ENCODE results near the gene EPHB3.

Gene EPHB3

GRCh38 chr3:184597829-184598573, 36.4 kb downstream of the EPHB3 start:
- H3K9me3 ChIP-seq (ENCODE audit: control insufficient read depth, low read depth, low read length), result no peaks in the 10 kb centered on the region
- H3K9ac ChIP-seq (ENCODE audit: low read length), result no peak overlapping the region
- no peak overlapping the region for H3K27ac ChIP-seq (ENCODE audit: low read length)
- no peak overlapping the region for H3K4me3 ChIP-seq (ENCODE audit: low read length)
- H3K4me1 ChIP-seq (ENCODE audit: control insufficient read depth, low read depth, low read length), result peaks cover 23% of the 10 kb centered on the region
- peaks cover 47% of the 10 kb centered on the region for H3K27me3 ChIP-seq (ENCODE audit: control insufficient read depth, insufficient read depth, low read length)
- no peaks in the 10 kb centered on the region for H3K36me3 ChIP-seq (ENCODE audit: control insufficient read depth, low read depth, low read length)

GRCh38 chr3:184598574-184598927, 37.0 kb downstream of the EPHB3 start:
- no peak overlapping the region for H3K27ac ChIP-seq (ENCODE audit: low read length)
- peaks cover 52% of the 10 kb centered on the region for H3K27me3 ChIP-seq (ENCODE audit: control insufficient read depth, insufficient read depth, low read length)
- no peaks in the 10 kb centered on the region for H3K36me3 ChIP-seq (ENCODE audit: control insufficient read depth, low read depth, low read length)
- H3K4me3 ChIP-seq (ENCODE audit: low read length), result no peak overlapping the region
- no peaks in the 10 kb centered on the region for H3K9me3 ChIP-seq (ENCODE audit: control insufficient read depth, low read depth, low read length)
- H3K4me1 ChIP-seq (ENCODE audit: control insufficient read depth, low read depth, low read length), result peaks cover 28% of the 10 kb centered on the region
- no peak overlapping the region for H3K9ac ChIP-seq (ENCODE audit: low read length)

GRCh38 chr3:184599143-184599542, 37.6 kb downstream of the EPHB3 start:
- Histone ChIP-seq H3K36me3 (ENCODE audit: control insufficient read depth, low read depth, low read length) (no peaks in the 10 kb centered on the region), H3K4me3 (ENCODE audit: low read length) (no peak overlapping the region), H3K27ac (ENCODE audit: low read length) (no peak overlapping the region), H3K4me1 (ENCODE audit: control insufficient read depth, low read depth, low read length) (peaks cover 31% of the 10 kb centered on the region), H3K9me3 (ENCODE audit: control insufficient read depth, low read depth, low read length) (no peaks in the 10 kb centered on the region), H3K27me3 (ENCODE audit: control insufficient read depth, insufficient read depth, low read length) (peaks cover 52% of the 10 kb centered on the region), H3K9ac (ENCODE audit: low read length) (no peak overlapping the region)

GRCh38 chr3:184600685-184601377, 39.2 kb downstream of the EPHB3 start:
- Histone ChIP-seq H3K36me3 (ENCODE audit: control insufficient read depth, low read depth, low read length) (no peaks in the 10 kb centered on the region), H3K4me3 (ENCODE audit: low read length) (peak overlapping the region; percentile 43), H3K4me1 (ENCODE audit: control insufficient read depth, low read depth, low read length) (peaks cover 25% of the 10 kb centered on the region), H3K27me3 (ENCODE audit: control insufficient read depth, insufficient read depth, low read length) (peaks cover 69% of the 10 kb centered on the region), H3K27ac (ENCODE audit: low read length) (no peak overlapping the region), H3K9ac (ENCODE audit: low read length) (no peak overlapping the region), H3K9me3 (ENCODE audit: control insufficient read depth, low read depth, low read length) (no peaks in the 10 kb centered on the region)

GRCh38 chr3:184601576-184602371, 40.2 kb downstream of the EPHB3 start:
- Histone ChIP-seq H3K4me1 (ENCODE audit: control insufficient read depth, low read depth, low read length) (peaks cover 22% of the 10 kb centered on the region), H3K36me3 (ENCODE audit: control insufficient read depth, low read depth, low read length) (no peaks in the 10 kb centered on the region), H3K4me3 (ENCODE audit: low read length) (peak overlapping the region; percentile 43), H3K9me3 (ENCODE audit: control insufficient read depth, low read depth, low read length) (no peaks in the 10 kb centered on the region), H3K27me3 (ENCODE audit: control insufficient read depth, insufficient read depth, low read length) (peaks cover 78% of the 10 kb centered on the region), H3K9ac (ENCODE audit: low read length) (no peak overlapping the region), H3K27ac (ENCODE audit: low read length) (no peak overlapping the region)

GRCh38 chr3:184602372-184603150, 41.0 kb downstream of the EPHB3 start:
- peaks cover 84% of the 10 kb centered on the region for H3K27me3 ChIP-seq (ENCODE audit: control insufficient read depth, insufficient read depth, low read length)
- H3K4me3 ChIP-seq (ENCODE audit: low read length), result peak overlapping the region; percentile 42
- H3K27ac ChIP-seq (ENCODE audit: low read length), result no peak overlapping the region
- peaks cover 22% of the 10 kb centered on the region for H3K4me1 ChIP-seq (ENCODE audit: control insufficient read depth, low read depth, low read length)
- no peaks in the 10 kb centered on the region for H3K36me3 ChIP-seq (ENCODE audit: control insufficient read depth, low read depth, low read length)
- H3K9me3 ChIP-seq (ENCODE audit: control insufficient read depth, low read depth, low read length), result no peaks in the 10 kb centered on the region
- no peak overlapping the region for H3K9ac ChIP-seq (ENCODE audit: low read length)

- Histone ChIP-seq H3K9me3 (ENCODE audit: control insufficient read depth, low read depth, low read length) (no peaks in the 10 kb centered on the region), H3K36me3 (ENCODE audit: control insufficient read depth, low read depth, low read length) (no peaks in the 10 kb centered on the region), H3K9ac (ENCODE audit: low read length) (no peak overlapping the region), H3K27ac (ENCODE audit: low read length) (no peak overlapping the region), H3K27me3 (ENCODE audit: control insufficient read depth, insufficient read depth, low read length) (peaks cover 90% of the 10 kb centered on the region), H3K4me3 (ENCODE audit: low read length) (peak overlapping the region; percentile 47), H3K4me1 (ENCODE audit: control insufficient read depth, low read depth, low read length) (peaks cover 22% of the 10 kb centered on the region)
These were observed 41.8 kb downstream of the EPHB3 start for GRCh38 chr3:184603151-184604030.

- Histone ChIP-seq H3K9ac (ENCODE audit: low read length) (no peak overlapping the region), H3K9me3 (ENCODE audit: control insufficient read depth, low read depth, low read length) (no peaks in the 10 kb centered on the region), H3K4me3 (ENCODE audit: low read length) (peak overlapping the region; percentile 47), H3K27ac (ENCODE audit: low read length) (no peak overlapping the region), H3K36me3 (ENCODE audit: control insufficient read depth, low read depth, low read length) (no peaks in the 10 kb centered on the region), H3K27me3 (ENCODE audit: control insufficient read depth, insufficient read depth, low read length) (peaks cover 90% of the 10 kb centered on the region), H3K4me1 (ENCODE audit: control insufficient read depth, low read depth, low read length) (peaks cover 22% of the 10 kb centered on the region)
These were observed 42.5 kb downstream of the EPHB3 start for GRCh38 chr3:184604039-184604601.

- Histone ChIP-seq H3K9me3 (ENCODE audit: control insufficient read depth, low read depth, low read length) (no peaks in the 10 kb centered on the region), H3K4me3 (ENCODE audit: low read length) (peak overlapping the region; percentile 47), H3K9ac (ENCODE audit: low read length) (no peak overlapping the region), H3K36me3 (ENCODE audit: control insufficient read depth, low read depth, low read length) (no peaks in the 10 kb centered on the region), H3K27me3 (ENCODE audit: control insufficient read depth, insufficient read depth, low read length) (peaks cover 90% of the 10 kb centered on the region), H3K27ac (ENCODE audit: low read length) (no peak overlapping the region), H3K4me1 (ENCODE audit: control insufficient read depth, low read depth, low read length) (peaks cover 22% of the 10 kb centered on the region)
These were observed 43.2 kb downstream of the EPHB3 start for GRCh38 chr3:184604615-184605290.

- H3K9me3 ChIP-seq (ENCODE audit: control insufficient read depth, low read depth, low read length), result no peaks in the 10 kb centered on the region
- H3K27ac ChIP-seq (ENCODE audit: low read length), result no peak overlapping the region
- no peak overlapping the region for H3K9ac ChIP-seq (ENCODE audit: low read length)
- H3K4me1 ChIP-seq (ENCODE audit: control insufficient read depth, low read depth, low read length), result peaks cover 14% of the 10 kb centered on the region
- H3K27me3 ChIP-seq (ENCODE audit: control insufficient read depth, insufficient read depth, low read length), result peaks cover 56% of the 10 kb centered on the region
- H3K36me3 ChIP-seq (ENCODE audit: control insufficient read depth, low read depth, low read length), result no peaks in the 10 kb centered on the region
- no peak overlapping the region for H3K4me3 ChIP-seq (ENCODE audit: low read length)
These were observed 46.6 kb downstream of the EPHB3 start for GRCh38 chr3:184608209-184608608.

All from iPS-18a (cell line).